ENCODE results near the gene FBXL19.

The FBXL19 gene

DNA sequence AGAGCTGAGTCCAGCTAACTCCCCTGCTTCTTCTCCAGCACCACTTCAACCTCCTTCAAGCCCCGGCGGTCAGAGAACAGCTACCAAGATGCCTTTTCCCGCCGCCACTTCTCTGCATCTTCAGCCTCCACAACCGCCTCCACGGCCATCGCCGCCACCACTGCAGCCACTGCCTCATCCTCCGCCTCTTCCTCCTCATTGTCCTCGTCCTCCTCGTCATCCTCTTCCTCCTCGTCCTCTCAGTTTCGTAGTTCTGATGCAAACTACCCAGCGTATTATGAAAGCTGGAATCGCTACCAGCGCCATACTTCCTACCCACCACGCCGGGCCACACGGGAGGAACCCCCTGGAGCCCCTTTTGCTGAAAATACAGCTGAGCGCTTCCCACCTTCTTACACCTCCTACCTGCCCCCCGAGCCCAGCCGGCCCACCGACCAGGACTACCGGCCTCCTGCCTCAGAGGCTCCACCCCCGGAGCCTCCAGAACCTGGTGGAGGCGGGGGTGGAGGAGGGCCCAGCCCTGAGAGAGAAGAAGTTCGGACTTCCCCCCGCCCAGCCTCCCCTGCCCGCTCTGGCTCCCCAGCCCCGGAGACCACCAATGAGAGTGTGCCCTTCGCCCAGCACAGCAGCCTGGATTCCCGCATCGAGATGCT lies 41.3 kb downstream of the FBXL19 start:
- no peak for DNase-seq (ENCODE audit: low read depth in 2 of 2)

DNA sequence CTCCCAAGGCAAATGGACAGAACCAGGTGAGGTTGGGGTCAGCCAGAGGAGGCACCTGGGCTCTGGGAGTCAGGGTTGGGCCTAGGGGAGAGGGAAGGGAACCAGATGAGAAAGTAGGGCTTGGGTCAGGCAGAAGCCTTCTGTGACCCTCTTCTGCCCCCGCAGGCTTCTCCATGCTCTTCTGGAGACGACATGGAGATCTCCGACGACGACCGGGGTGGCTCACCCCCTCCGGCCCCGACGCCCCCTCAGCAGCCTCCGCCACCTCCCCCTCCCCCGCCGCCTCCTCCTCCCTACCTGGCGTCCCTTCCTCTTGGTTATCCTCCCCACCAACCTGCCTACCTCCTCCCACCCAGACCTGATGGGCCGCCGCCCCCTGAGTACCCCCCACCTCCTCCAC lies 42.1 kb downstream of the FBXL19 start:
- DNase-seq (ENCODE audit: low read depth in 2 of 2), result no peak

GRCh38 chr16:30966033-30966619 lies 42.8 kb downstream of the FBXL19 start:
- no peak for DNase-seq (ENCODE audit: low read depth in 2 of 2)

- DNase-seq (ENCODE audit: low read depth in 2 of 2), result no peak
Measured at GRCh38 chr16:30967795-30968194, 44.4 kb downstream of the FBXL19 start.

DNA sequence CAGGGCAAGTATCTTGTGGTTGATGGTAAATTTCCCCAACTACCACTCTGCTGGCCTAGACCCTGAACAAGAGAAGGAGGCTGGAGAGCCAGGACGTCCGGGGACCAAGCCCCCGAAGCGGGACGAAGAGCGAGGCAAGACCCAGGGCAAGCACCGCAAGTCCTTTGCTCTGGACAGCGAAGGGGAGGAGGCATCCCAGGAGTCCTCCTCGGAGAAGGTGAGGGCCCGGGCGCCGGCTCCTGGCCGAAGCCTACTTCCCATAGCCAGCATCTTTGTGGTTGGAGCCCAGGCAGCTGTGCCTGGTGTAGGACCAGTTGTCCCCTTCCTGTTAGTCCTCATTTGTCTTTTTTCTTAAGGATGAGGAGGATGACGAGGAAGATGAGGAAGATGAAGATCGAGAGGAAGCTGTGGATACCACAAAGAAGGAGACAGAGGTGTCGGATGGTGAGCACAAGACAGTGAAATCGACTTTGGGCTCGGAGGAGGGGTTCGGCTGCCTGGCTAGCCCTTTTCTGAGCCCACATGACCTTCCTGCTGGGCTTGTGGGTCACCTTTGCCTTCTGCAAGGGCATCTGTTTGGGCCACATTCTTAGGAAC lies 46.0 kb downstream of the FBXL19 start:
- DNase-seq (ENCODE audit: low read depth in 2 of 2), result no peak

GRCh38 chr16:30971298-30971697 lies 47.9 kb downstream of the FBXL19 start:
- DNase-seq (ENCODE audit: low read depth in 2 of 2), result no peak

DNA sequence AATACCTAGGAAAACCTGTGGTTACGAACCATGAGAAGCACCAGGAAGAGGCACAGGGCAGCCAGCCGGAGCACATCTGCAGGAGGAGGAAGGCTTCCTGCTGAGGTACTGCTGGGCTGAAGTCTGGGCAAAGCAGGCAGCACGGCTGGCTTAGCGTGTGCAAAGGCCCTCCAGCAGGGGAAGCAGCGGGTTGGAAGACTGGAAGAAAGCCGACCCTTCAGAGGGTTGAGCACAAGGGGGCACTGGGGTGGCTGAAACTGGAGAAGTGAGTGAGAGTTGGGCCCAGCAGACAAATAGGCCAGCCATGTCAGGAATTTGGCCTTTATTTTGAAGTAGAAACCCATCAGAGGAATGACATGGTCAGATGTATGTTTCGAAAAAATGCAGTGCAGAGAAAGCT lies 49.5 kb downstream of the FBXL19 start:
- DNase-seq (ENCODE audit: low read depth in 2 of 2), result no peak

DNA sequence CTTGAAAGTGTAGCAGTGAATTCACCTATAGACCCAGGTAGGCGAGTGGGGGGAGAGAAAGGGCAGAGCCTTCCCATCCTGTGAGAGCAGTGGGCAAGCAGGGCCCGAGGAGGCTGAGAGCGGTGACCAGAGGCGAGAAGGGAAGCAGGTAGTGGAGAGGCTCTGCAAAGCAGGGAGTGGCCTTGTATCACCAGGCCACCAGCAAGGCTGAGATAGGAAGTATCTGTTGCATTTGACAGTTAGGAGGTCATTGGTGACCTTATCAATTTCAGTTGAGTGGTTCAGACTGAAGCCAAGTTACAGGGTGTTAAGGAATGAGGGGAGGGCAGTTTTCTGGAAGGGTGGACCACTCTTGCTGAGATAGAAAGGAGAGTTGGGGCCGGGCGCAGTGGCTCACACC lies 51.0 kb downstream of the FBXL19 start:
- DNase-seq (ENCODE audit: low read depth in 2 of 2), result no peak

GRCh38 chr16:30976486-30976885 lies 53.1 kb downstream of the FBXL19 start:
- DNase-seq (ENCODE audit: low read depth in 2 of 2), result no peak

DNA sequence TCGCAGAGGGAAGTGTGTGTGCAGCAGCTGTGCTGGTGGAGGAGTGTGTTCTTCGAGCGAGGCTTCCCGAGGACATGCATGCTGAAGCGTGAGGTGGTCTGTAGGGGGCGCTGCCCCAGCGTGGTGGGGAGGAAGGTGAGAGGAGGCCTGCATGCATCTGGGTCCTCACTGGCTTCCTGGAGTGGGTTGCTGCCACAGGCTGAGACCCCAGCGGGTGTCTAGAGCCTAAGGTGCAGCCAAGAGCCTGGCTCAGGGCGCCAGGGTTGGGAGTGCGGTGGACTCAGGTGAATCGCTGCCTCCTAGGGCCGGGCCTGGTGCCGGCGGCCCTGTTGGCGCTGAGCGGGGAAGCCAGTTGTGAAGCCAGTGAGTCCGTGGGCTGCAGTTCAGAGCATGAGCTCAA lies 54.1 kb downstream of the FBXL19 start:
- DNase-seq (ENCODE audit: low read depth in 2 of 2), result no peak

DNA sequence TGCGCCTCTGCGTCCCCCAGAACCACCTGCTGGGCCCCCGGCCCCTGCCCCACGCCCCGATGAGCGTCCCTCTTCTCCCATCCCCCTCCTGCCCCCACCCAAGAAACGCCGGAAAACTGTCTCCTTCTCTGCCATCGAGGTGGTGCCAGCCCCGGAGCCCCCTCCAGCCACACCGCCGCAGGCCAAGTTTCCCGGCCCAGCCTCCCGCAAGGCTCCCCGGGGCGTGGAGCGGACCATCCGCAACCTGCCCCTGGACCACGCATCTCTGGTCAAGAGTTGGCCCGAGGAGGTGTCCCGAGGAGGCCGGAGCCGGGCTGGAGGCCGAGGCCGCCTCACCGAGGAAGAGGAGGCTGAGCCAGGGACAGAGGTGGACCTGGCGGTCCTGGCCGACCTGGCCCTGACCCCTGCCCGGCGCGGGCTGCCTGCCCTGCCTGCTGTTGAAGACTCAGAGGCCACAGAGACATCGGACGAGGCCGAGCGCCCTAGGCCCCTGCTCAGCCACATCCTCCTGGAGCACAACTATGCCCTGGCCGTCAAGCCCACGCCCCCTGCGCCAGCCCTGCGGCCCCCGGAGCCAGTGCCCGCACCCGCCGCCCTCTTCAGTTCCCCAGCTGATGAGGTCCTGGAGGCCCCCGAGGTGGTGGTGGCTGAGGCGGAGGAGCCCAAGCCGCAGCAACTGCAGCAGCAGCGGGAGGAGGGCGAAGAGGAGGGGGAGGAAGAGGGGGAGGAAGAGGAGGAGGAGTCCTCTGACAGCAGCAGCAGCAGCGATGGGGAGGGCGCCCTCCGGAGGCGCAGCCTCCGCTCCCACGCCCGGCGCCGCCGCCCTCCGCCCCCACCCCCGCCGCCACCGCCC lies 56.0 kb downstream of the FBXL19 start:
- DNase-seq (ENCODE audit: low read depth in 2 of 2), result no peak

GRCh38 chr16:30980023-30980371 lies 56.6 kb downstream of the FBXL19 start:
- no peak for DNase-seq (ENCODE audit: low read depth in 2 of 2)

DNA sequence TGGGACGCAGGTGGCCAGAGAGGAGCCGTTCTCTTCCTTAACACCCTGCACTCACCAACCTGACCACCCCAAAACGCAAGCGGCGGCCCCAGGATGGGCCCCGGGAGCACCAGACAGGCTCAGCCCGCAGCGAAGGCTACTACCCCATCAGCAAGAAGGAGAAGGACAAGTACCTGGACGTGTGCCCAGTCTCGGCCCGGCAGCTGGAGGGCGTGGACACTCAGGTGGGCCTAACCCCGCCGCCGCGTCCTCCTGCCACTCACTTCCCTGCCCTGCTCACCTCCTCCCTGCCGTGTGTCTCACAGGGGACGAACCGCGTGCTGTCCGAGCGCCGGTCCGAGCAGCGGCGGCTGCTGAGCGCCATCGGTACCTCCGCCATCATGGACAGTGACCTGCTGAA lies 57.1 kb downstream of the FBXL19 start:
- no peak for DNase-seq (ENCODE audit: low read depth in 2 of 2)

DNA sequence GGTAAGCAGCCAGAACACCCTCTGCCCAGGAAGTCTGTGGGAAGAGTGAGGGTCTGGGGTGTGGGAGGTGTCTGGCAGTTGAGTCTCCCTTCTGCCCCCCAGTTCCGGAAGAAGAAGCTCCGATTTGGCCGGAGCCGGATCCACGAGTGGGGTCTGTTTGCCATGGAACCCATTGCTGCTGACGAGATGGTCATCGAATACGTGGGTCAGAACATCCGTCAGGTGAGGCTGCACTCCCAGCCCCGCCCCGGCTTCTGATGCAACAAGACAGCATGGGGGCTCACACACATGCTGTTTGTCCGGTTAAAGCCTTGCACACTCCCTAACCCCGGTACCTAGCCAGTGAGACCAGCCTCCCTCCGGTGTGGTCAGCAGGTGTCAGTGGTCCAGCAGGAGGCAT lies 57.6 kb downstream of the FBXL19 start:
- no peak for DNase-seq (ENCODE audit: low read depth in 2 of 2)

DNA sequence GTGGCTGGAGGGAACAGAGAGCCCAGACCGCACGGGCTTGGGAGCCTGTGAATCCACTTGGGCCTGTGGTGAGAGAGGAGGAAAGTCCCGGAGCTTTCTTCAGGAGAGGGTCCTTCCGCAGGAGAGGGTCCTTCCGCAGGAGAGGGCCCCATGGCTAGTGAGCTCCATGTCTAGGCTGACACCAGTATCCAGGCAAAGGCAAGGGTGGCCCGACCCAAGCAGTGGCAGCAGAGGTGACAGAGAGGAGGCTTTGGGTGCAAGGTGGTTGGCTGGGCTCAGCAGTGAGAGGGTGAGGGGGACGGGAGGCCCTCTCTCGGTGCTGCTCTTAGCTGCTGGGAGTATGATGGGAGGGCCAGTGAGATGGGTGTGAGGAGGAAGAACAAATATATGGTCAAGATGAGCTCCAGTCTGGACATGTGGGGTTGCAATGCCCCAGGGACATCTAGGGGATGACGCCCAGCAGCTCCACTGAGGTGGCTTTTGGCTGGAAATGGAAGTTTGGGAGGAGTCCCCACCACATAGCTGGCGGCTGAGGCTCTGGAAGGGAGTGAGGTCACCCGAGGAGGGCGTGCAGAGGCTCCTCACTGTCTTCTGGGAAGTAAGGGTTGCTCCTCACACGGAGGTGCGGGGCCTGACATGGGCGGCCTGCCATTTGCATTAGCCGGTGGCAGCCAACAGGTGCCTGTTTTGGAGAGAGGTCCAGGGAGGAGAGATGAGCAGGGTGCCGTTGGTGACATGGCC lies 59.3 kb downstream of the FBXL19 start:
- no peak for DNase-seq (ENCODE audit: low read depth in 2 of 2)

DNA sequence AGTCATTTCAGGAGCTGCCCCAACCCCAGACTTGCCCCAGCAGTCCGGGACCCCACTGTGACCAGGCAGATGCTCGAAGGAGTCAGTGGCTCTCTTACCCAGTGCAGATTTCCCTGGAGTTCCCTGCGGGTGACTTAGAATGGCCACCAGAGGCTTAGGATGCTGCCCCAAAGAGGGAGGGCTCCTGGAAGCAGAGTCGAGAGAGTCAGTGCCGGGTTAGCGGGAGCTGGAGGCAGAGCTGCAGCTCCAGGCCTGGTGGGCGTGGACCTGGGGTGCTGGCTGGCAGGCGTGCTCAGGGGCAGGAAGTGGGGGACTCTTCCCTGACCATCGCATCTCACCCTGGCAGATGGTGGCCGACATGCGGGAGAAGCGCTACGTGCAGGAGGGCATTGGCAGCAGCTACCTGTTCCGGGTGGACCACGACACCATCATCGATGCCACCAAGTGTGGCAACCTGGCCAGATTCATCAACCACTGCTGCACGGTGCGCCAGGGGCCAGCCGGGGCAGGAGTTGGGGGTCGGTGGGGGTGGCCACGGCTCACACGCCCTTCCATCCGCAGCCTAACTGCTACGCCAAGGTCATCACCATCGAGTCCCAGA lies 60.0 kb downstream of the FBXL19 start:
- no peak for DNase-seq (ENCODE audit: low read depth in 2 of 2)

GRCh38 chr16:30983898-30984610 lies 60.7 kb downstream of the FBXL19 start:
- DNase-seq (ENCODE audit: low read depth in 2 of 2), result no peak

- peak; percentile 49 to 56 for DNase-seq (ENCODE audit: low read depth in 2 of 2)
Measured at GRCh38 chr16:30984669-30985400, 61.5 kb downstream of the FBXL19 start, which contains the start of gene HSD3B7. Gene HSD3B7, plus strand, starts transcription at chr16:30985207. Its CDS starts 452 bp downstream, at chr16:30985659.

GRCh38 chr16:30985401-30986128 lies 62.2 kb downstream of the FBXL19 start:
- DNase-seq (ENCODE audit: low read depth in 2 of 2), result no peak
